ENCODE measurements around the gene SORCS3.

The SORCS3 gene

GRCh38 chr10:104650635-104651331, 9.7 kb downstream of the SORCS3 start:
- Mint-ChIP-seq H3K9me3 (no peaks in the 10 kb centered on the region), H3K4me3 (no peak overlapping the region), H3K27me3 (ENCODE audit: low read depth, poor library complexity) (peaks cover 31% of the 10 kb centered on the region), H3K27ac (no peak overlapping the region), H3K4me1 (no peaks in the 10 kb centered on the region), H3K36me3 (ENCODE audit: low read depth) (no peaks in the 10 kb centered on the region)
- no peak for TF ChIP-seq CTCF (IDR thresholded peaks at IDR 0.05)
- no peak for DNase-seq

GRCh38 chr10:104657036-104657435, 15.9 kb downstream of the SORCS3 start:
- Mint-ChIP-seq H3K27me3 (ENCODE audit: low read depth, poor library complexity) (peaks cover 10% of the 10 kb centered on the region), H3K4me3 (no peak overlapping the region), H3K36me3 (ENCODE audit: low read depth) (no peaks in the 10 kb centered on the region), H3K9me3 (no peaks in the 10 kb centered on the region), H3K27ac (no peak overlapping the region), H3K4me1 (no peaks in the 10 kb centered on the region)
- DNase-seq: no peak
- TF ChIP-seq CTCF (IDR thresholded peaks at IDR 0.05): no peak

- no peak for DNase-seq
- Mint-ChIP-seq H3K27me3 (ENCODE audit: low read depth, poor library complexity) (peaks cover 10% of the 10 kb centered on the region), H3K4me3 (no peak overlapping the region), H3K4me1 (no peaks in the 10 kb centered on the region), H3K27ac (no peak overlapping the region), H3K36me3 (ENCODE audit: low read depth) (no peaks in the 10 kb centered on the region), H3K9me3 (no peaks in the 10 kb centered on the region)
- no peak for TF ChIP-seq CTCF (IDR thresholded peaks at IDR 0.05)
Observed at GRCh38 chr10:104657457-104657856, 16.4 kb downstream of the SORCS3 start.

GRCh38 chr10:104658067-104658466, 17.0 kb downstream of the SORCS3 start:
- Mint-ChIP-seq H3K27ac (no peak overlapping the region), H3K36me3 (ENCODE audit: low read depth) (no peaks in the 10 kb centered on the region)

GRCh38 chr10:104659809-104660208, 18.7 kb downstream of the SORCS3 start:
- Mint-ChIP-seq H3K36me3 (ENCODE audit: low read depth) (no peaks in the 10 kb centered on the region), H3K27me3 (ENCODE audit: low read depth, poor library complexity) (peaks cover 16% of the 10 kb centered on the region), H3K9me3 (no peaks in the 10 kb centered on the region), H3K4me1 (no peaks in the 10 kb centered on the region), H3K27ac (no peak overlapping the region), H3K4me3 (no peak overlapping the region)
- no peak for TF ChIP-seq CTCF (IDR thresholded peaks at IDR 0.05)
- no peak for DNase-seq

More at GRCh38 chr10:104658067-104658466, 17.0 kb downstream of the SORCS3 start:
- Mint-ChIP-seq H3K4me1 (no peaks in the 10 kb centered on the region), H3K4me3 (no peak overlapping the region), H3K27me3 (ENCODE audit: low read depth, poor library complexity) (peaks cover 10% of the 10 kb centered on the region), H3K9me3 (no peaks in the 10 kb centered on the region)
- no peak for TF ChIP-seq CTCF (IDR thresholded peaks at IDR 0.05)
- DNase-seq: no peak

- H3K4me3 Mint-ChIP-seq: no peak overlapping the region
- TF ChIP-seq CTCF (IDR thresholded peaks at IDR 0.05): no peak
- H3K27me3 Mint-ChIP-seq (ENCODE audit: low read depth, poor library complexity): peaks cover 21% of the 10 kb centered on the region
- H3K27ac Mint-ChIP-seq: no peak overlapping the region
- no peaks in the 10 kb centered on the region for H3K4me1 Mint-ChIP-seq
- no peaks in the 10 kb centered on the region for H3K9me3 Mint-ChIP-seq
- no peak for DNase-seq
- H3K36me3 Mint-ChIP-seq (ENCODE audit: low read depth): no peaks in the 10 kb centered on the region
Observed at GRCh38 chr10:104663076-104663475, 22.0 kb downstream of the SORCS3 start.
